ENCODE data around the gene KLF6.

DNA sequence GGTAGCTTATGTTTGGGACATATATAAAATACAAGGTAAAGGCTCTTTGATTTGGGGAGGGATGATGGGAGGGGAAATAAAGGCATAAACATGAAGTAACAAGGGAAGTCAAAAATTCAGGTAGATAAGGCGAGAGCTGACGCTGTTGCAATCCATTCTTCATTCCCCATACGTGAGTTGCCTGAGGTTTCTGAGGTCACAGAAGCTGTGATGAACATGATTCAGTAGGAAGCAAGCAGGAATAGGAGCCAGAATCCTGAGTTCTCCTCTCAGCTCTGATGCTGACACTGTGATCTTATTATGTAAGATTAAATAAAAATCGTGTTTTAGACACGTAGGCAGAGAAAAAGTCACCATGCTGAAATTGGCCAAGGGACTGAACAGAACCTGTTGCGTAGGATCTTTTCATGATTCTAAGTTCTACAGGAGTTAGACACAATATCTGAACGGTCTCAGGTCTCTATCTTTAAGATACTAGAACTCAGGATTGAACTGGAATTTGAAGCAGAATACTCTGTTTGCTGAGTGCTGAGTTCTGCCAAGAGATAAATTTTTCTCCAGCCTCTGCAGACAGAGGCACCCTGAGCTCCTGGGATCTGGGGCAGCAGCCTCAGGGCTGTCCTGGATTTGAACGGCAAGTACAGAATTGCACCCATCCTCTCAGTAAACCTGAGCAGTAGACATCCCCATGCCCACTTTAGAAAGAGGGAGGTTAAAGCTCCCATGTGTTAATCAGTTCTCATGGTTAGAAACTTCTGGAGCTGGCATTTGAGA, 21.0 kb downstream of the KLF6 start:
- TF ChIP-seq, protein P1, sequence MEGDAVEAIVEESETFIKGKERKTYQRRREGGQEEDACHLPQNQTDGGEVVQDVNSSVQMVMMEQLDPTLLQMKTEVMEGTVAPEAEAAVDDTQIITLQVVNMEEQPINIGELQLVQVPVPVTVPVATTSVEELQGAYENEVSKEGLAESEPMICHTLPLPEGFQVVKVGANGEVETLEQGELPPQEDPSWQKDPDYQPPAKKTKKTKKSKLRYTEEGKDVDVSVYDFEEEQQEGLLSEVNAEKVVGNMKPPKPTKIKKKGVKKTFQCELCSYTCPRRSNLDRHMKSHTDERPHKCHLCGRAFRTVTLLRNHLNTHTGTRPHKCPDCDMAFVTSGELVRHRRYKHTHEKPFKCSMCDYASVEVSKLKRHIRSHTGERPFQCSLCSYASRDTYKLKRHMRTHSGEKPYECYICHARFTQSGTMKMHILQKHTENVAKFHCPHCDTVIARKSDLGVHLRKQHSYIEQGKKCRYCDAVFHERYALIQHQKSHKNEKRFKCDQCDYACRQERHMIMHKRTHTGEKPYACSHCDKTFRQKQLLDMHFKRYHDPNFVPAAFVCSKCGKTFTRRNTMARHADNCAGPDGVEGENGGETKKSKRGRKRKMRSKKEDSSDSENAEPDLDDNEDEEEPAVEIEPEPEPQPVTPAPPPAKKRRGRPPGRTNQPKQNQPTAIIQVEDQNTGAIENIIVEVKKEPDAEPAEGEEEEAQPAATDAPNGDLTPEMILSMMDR (tag by site-specific recombination; IDR thresholded peaks at IDR 0.05) = no peak
- TF ChIP-seq ZBTB8A (tag by site-specific recombination; IDR thresholded peaks at IDR 0.05) (no peak), ZNF580 (tag by site-specific recombination; IDR thresholded peaks at IDR 0.05) (no peak), ZNF792 (tag by site-specific recombination; IDR thresholded peaks at IDR 0.05) (no peak), ZNF354C (tag by site-specific recombination; IDR thresholded peaks at IDR 0.05; ENCODE audit: borderline replicate concordance, low read depth) (no peak), REST (tag by site-specific recombination; IDR thresholded peaks at IDR 0.05) (no peak), GLI4 (tag by site-specific recombination; IDR thresholded peaks at IDR 0.05) (no peak)
- TF ChIP-seq, protein P2, sequence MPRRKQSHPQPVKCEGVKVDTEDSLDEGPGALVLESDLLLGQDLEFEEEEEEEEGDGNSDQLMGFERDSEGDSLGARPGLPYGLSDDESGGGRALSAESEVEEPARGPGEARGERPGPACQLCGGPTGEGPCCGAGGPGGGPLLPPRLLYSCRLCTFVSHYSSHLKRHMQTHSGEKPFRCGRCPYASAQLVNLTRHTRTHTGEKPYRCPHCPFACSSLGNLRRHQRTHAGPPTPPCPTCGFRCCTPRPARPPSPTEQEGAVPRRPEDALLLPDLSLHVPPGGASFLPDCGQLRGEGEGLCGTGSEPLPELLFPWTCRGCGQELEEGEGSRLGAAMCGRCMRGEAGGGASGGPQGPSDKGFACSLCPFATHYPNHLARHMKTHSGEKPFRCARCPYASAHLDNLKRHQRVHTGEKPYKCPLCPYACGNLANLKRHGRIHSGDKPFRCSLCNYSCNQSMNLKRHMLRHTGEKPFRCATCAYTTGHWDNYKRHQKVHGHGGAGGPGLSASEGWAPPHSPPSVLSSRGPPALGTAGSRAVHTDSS (tag by site-specific recombination; IDR thresholded peaks at IDR 0.05) = no peak
